ENCODE results near the gene KRT35. TPM values are rescaled to one million over a fixed set of nuclear protein-coding genes. Genes with fewer than 3 reads are reported as not detected.

KRT35 gene
- total and polyA plus RNA-seq, 10 of the 15 experiments (the other 5 are each of a cell fraction or from before 2014, with no cell fraction given): not detected

- no peak overlapping the region for H3K9ac ChIP-seq (ENCODE audit: control insufficient read depth, insufficient read depth, low read length)
- no peak for ATAC-seq
- no peaks in the 10 kb centered on the region for H4K20me1 ChIP-seq (ENCODE audit: control insufficient read depth, insufficient read depth)
- H3K9me3 ChIP-seq (replicated peaks; ENCODE audit: control insufficient read depth, insufficient read depth, low read length): no peaks in the 10 kb centered on the region
- intact Hi-C loops (cut with micrococcal nuclease; ENCODE audit: unreplicated experiment): no loop called here
- no peaks in the 10 kb centered on the region for H3K79me2 ChIP-seq (ENCODE audit: control insufficient read depth, insufficient read depth, low read length)
- no peak for FAIRE-seq
- no peak for DNase-seq (ENCODE audit: low read depth, low spot score)
- ChIA-PET RAD21 (ENCODE audit: unreplicated experiment) (no interaction called here), CTCF (interaction anchor here (1.7 kb wide), 1 partner anchor 170 kb away, joined by 5 read pairs; no protein-coding TSS in a partner anchor), POLR2A (no interaction called here), SMC1A (ENCODE audit: uncharacterized antibody, unreplicated experiment) (no interaction called here)
- no peak overlapping the region for H3K4me2 ChIP-seq (ENCODE audit: control insufficient read depth, insufficient read depth)
- no peak overlapping the region for H3K27ac ChIP-seq (ENCODE audit: control insufficient read depth, insufficient read depth)
- in situ Hi-C loops (cut with MboI): no loop called here
- TF ChIP-seq KAT2A (conservative IDR thresholded peaks at IDR 0.05; ENCODE audit: control insufficient read depth, low read depth, low read length): no peak
- 3% methylated on average over 3 of the region's 4 CpGs for WGBS (ENCODE audit: insufficient coverage, insufficient replicate concordance, low lambda C conversion rate, missing lambda C conversion rate)
- BruUV-seq (replicated peaks): no TSS peak
- H3K36me3 ChIP-seq (ENCODE audit: control insufficient read depth in 2 of 2, insufficient read depth in 2 of 2, low read length in 1 of 2): no peaks in the 10 kb centered on the region
- peaks cover 0 to 2% of the 10 kb centered on the region in 2 experiments; a peak in 2 of 4 replicates for H3K27me3 ChIP-seq (replicated peaks in 1 of 2; ENCODE audit: control insufficient read depth in 2 of 2, insufficient read depth in 2 of 2, low read length in 1 of 2)
- H3K4me3 ChIP-seq: no peak overlapping the region
- H3K4me1 ChIP-seq (ENCODE audit: control insufficient read depth, insufficient read depth, low read length): no peaks in the 10 kb centered on the region
- H2AFZ ChIP-seq (ENCODE audit: control insufficient read depth, low read depth, low read length): no peak overlapping the region
These were observed 11.8 kb upstream of the KRT35 start for GRCh38 chr17:41492771-41493170.

GRCh38 chr17:41492351-41492750 is 11.4 kb upstream of the KRT35 start:
- ChIA-PET RAD21 (ENCODE audit: unreplicated experiment) (no interaction called here), CTCF (interaction anchor here (0.5 to 1.7 kb wide), 3 partner anchors 156 to 590 kb away, joined by 3 to 5 read pairs (median 4); no protein-coding TSS in a partner anchor), SMC1A (ENCODE audit: uncharacterized antibody, unreplicated experiment) (no interaction called here), POLR2A (no interaction called here)
- H3K4me1 ChIP-seq (ENCODE audit: control insufficient read depth, insufficient read depth, low read length): no peaks in the 10 kb centered on the region
- intact Hi-C loops (cut with micrococcal nuclease; ENCODE audit: unreplicated experiment): no loop called here
- no peak overlapping the region for H2AFZ ChIP-seq (ENCODE audit: control insufficient read depth, low read depth, low read length)
- H3K9me3 ChIP-seq (replicated peaks; ENCODE audit: control insufficient read depth, insufficient read depth, low read length): no peaks in the 10 kb centered on the region
- WGBS (ENCODE audit: insufficient coverage, insufficient replicate concordance, low lambda C conversion rate, missing lambda C conversion rate): 0% methylated on average over 6 of the region's 6 CpGs
- H3K27me3 ChIP-seq (replicated peaks in 1 of 2; ENCODE audit: control insufficient read depth in 2 of 2, insufficient read depth in 2 of 2, low read length in 1 of 2): peaks cover 0 to 2% of the 10 kb centered on the region in 2 experiments; a peak in 2 of 4 replicates
- FAIRE-seq (no peak), ATAC-seq (no peak), DNase-seq (ENCODE audit: low read depth, low spot score) (no peak)
- no TSS peak for BruUV-seq (replicated peaks)
- in situ Hi-C loops (cut with MboI): no loop called here
- H3K79me2 ChIP-seq (ENCODE audit: control insufficient read depth, insufficient read depth, low read length): no peaks in the 10 kb centered on the region
- no peak overlapping the region for H3K27ac ChIP-seq (ENCODE audit: control insufficient read depth, insufficient read depth)
- H3K36me3 ChIP-seq (ENCODE audit: control insufficient read depth in 2 of 2, insufficient read depth in 2 of 2, low read length in 1 of 2): no peaks in the 10 kb centered on the region
- no peak overlapping the region for H3K9ac ChIP-seq (ENCODE audit: control insufficient read depth, insufficient read depth, low read length)
- H3K4me2 ChIP-seq (ENCODE audit: control insufficient read depth, insufficient read depth): no peak overlapping the region
- H4K20me1 ChIP-seq (ENCODE audit: control insufficient read depth, insufficient read depth): no peaks in the 10 kb centered on the region
- no peak overlapping the region for H3K4me3 ChIP-seq
- TF ChIP-seq TBL1XR1 (IDR thresholded peaks at IDR 0.05; ENCODE audit: low read depth, low read length): no peak
- TF ChIP-seq ATF2 (IDR thresholded peaks at IDR 0.05; ENCODE audit: low read length): no peak
- no peak for TF ChIP-seq GATAD2B (conservative IDR thresholded peaks at IDR 0.05; ENCODE audit: low read depth)
- no peak for TF ChIP-seq SIN3A (IDR thresholded peaks at IDR 0.05; ENCODE audit: low read depth, low read length)
- TF ChIP-seq E4F1 (IDR thresholded peaks at IDR 0.05; ENCODE audit: borderline replicate concordance, partially characterized antibody): no peak
- no peak for TF ChIP-seq HDGF (IDR thresholded peaks at IDR 0.05)
- TF ChIP-seq CBX5 (IDR thresholded peaks at IDR 0.05; ENCODE audit: low read depth): no peak
- no peak for TF ChIP-seq NFXL1 (IDR thresholded peaks at IDR 0.05; ENCODE audit: borderline replicate concordance)
- TF ChIP-seq SMAD1 (IDR thresholded peaks at IDR 0.05; ENCODE audit: low read depth, partially characterized antibody): no peak
- TF ChIP-seq RB1 (IDR thresholded peaks at IDR 0.05; ENCODE audit: borderline replicate concordance): no peak
- no peak for TF ChIP-seq RBBP5 (conservative IDR thresholded peaks at IDR 0.05)
- TF ChIP-seq CTCF (IDR thresholded peaks at IDR 0.05 in 2 of 3, conservative IDR thresholded peaks at IDR 0.05 in 1 of 3; ENCODE audit: control insufficient read depth in 2 of 3, extremely low read depth in 1 of 3, insufficient read depth in 1 of 3, low read depth in 3 of 3, low read length in 3 of 3): no peak

Measured in GM12878 (cell line).